WTC11 (cell line): Measurements from ENCODE around the gene C5orf58. TPM values are rescaled to one million over a fixed set of nuclear protein-coding genes. Genes with fewer than 3 reads are reported as not detected.

Source experiments
- ATAC-seq: fragments of 200-7000 bp; cut with Tn5 transposase; 2 replicates; pipeline ENCODE4 v1.10.0; 2021; ENCODE audit warnings: mild to moderate bottlenecking, moderate library complexity
- CTCF ChIA-PET: fragments of 300-600 bp; sonication (Branson Sonifier 250); formaldehyde crosslinking; loops from one replicate; lab custom pipeline; 2021; ENCODE audit warnings: antibody characterized with exemption; lab: Charles Lee
- POLR2A ChIA-PET: fragments of 350-600 bp; sonication (Branson Sonifier 250); formaldehyde crosslinking; loops from one replicate; lab custom pipeline; 2021; ENCODE audit warnings: antibody characterized with exemption; lab: Charles Lee
- DNase-seq: peaks from one replicate; pipeline ENCODE4 v3.0.0; 2021; ENCODE audit warnings: low spot score
- H3K27ac Mint-ChIP-seq: 2 replicates; pipeline ENCODE4 v1.8.0; 2021; ENCODE audit warnings: mixed read lengths
- H3K27me3 Mint-ChIP-seq: 2 replicates; pipeline ENCODE4 v1.8.0; 2021; ENCODE audit warnings: low read depth, mild to moderate bottlenecking, moderate library complexity, mixed read lengths
- H3K36me3 Mint-ChIP-seq: 2 replicates; pipeline ENCODE4 v1.8.0; 2021; ENCODE audit warnings: mixed read lengths
- H3K4me1 Mint-ChIP-seq: 2 replicates; pipeline ENCODE4 v1.8.0; 2022; ENCODE audit warnings: mixed read lengths
- H3K4me3 Mint-ChIP-seq: 2 replicates; pipeline ENCODE4 v1.8.0; 2021; ENCODE audit warnings: mild to moderate bottlenecking, moderate library complexity, mixed read lengths
- H3K9me3 Mint-ChIP-seq: 2 replicates; pipeline ENCODE4 v1.8.0; 2021; ENCODE audit warnings: mixed read lengths
- ATF1 ChIP-seq: sonication (generic); formaldehyde crosslinking; IDR thresholded peaks from 2 replicates; pipeline ENCODE4 v1.8.1; 2023; ENCODE audit warnings: mild to moderate bottlenecking, moderate library complexity, missing genetic modification reagents
- CREM ChIP-seq: sonication (generic); formaldehyde crosslinking; IDR thresholded peaks from 2 replicates; pipeline ENCODE4 v1.8.1; 2022; ENCODE audit warnings: mild to moderate bottlenecking, missing genetic modification reagents, moderate library complexity
- ETV6 ChIP-seq: sonication (generic); formaldehyde crosslinking; IDR thresholded peaks from 2 replicates; pipeline ENCODE4 v1.8.1; 2022; ENCODE audit warnings: mild to moderate bottlenecking, missing genetic modification reagents
- FOXK1 ChIP-seq: sonication (generic); formaldehyde crosslinking; IDR thresholded peaks from 2 replicates; pipeline ENCODE4 v1.8.0; 2022; ENCODE audit warnings: mild to moderate bottlenecking, moderate library complexity, missing genetic modification reagents
- GABPB1 ChIP-seq: sonication (generic); formaldehyde crosslinking; IDR thresholded peaks from 2 replicates; pipeline ENCODE4 v1.8.1; 2023; ENCODE audit warnings: mild to moderate bottlenecking, missing genetic modification reagents
- GRHL2 ChIP-seq: fragments of 250-450 bp; sonication (Bioruptor Pico); IDR thresholded peaks from 2 replicates; pipeline ENCODE4 v1.8.0; 2022; ENCODE audit warnings: mild to moderate bottlenecking, moderate library complexity; ENCODE audit not compliant: insufficient replicate concordance, severe bottlenecking
- HMGA2 ChIP-seq: fragments of 250-450 bp; sonication (Bioruptor Pico); IDR thresholded peaks from 2 replicates; pipeline ENCODE4 v1.4.0; 2021; ENCODE audit warnings: mild to moderate bottlenecking, moderate library complexity
- JAZF1 ChIP-seq: fragments of 250-450 bp; sonication (Bioruptor Pico); IDR thresholded peaks from 2 replicates; pipeline ENCODE4 v1.9.0; 2021; ENCODE audit warnings: moderate library complexity, mild to moderate bottlenecking, inconsistent platforms
- KAT7 ChIP-seq: sonication (generic); formaldehyde crosslinking; IDR thresholded peaks from 2 replicates; pipeline ENCODE4 v1.8.1; 2023; ENCODE audit warnings: missing genetic modification reagents, mild to moderate bottlenecking, borderline replicate concordance
- NFATC4 ChIP-seq: fragments of 250-450 bp; sonication (Bioruptor Pico); IDR thresholded peaks from 2 replicates; pipeline ENCODE4 v1.9.0; 2021; ENCODE audit warnings: mild to moderate bottlenecking
- NR2C2 ChIP-seq: sonication (generic); formaldehyde crosslinking; IDR thresholded peaks from 2 replicates; pipeline ENCODE4 v1.8.0; 2022; ENCODE audit warnings: mild to moderate bottlenecking, missing genetic modification reagents
- TP53 ChIP-seq: sonication (generic); formaldehyde crosslinking; IDR thresholded peaks from 2 replicates; pipeline ENCODE4 v1.8.1; 2023; ENCODE audit warnings: mild to moderate bottlenecking, missing genetic modification reagents
- ZNF121 ChIP-seq: sonication (generic); formaldehyde crosslinking; IDR thresholded peaks from 2 replicates; pipeline ENCODE4 v1.8.0; 2023; ENCODE audit warnings: missing genetic modification reagents
- ZNF138 ChIP-seq: sonication (generic); formaldehyde crosslinking; conservative IDR thresholded peaks from 2 replicates; pipeline ENCODE4 v1.8.1; 2022; ENCODE audit warnings: mild to moderate bottlenecking, moderate library complexity, missing genetic modification reagents
- ZNF317 ChIP-seq: sonication (generic); formaldehyde crosslinking; IDR thresholded peaks from 2 replicates; pipeline ENCODE4 v1.8.1; 2023; ENCODE audit warnings: low read depth, mild to moderate bottlenecking, moderate library complexity, missing genetic modification reagents, borderline replicate concordance
- ZNF396 ChIP-seq: fragments of 250-450 bp; sonication (Bioruptor Pico); IDR thresholded peaks from 2 replicates; pipeline ENCODE4 v1.8.0; 2021; ENCODE audit warnings: mild to moderate bottlenecking, moderate library complexity, borderline replicate concordance
- total RNA-seq: library from RNA; stranded (reverse); gene quantifications from 3 replicates; pipeline ENCODE4 v1.2.3, GENCODE V29; 2021
- TF ChIP-seq, protein P1 (sequence below): fragments of 200-600 bp; IDR thresholded peaks from 2 replicates; pipeline ENCODE4 v1.8.0; 2022; ENCODE audit warnings: antibody characterized with exemption
- TF ChIP-seq, protein P2 (sequence below): sonication (generic); formaldehyde crosslinking; IDR thresholded peaks from 2 replicates; pipeline ENCODE4 v1.8.0; 2023; ENCODE audit warnings: missing genetic modification reagents
- TF ChIP-seq, protein P3 (sequence below): sonication (generic); formaldehyde crosslinking; IDR thresholded peaks from 2 replicates; pipeline ENCODE4 v1.8.0; 2023; ENCODE audit warnings: mild to moderate bottlenecking, missing genetic modification reagents
- TF ChIP-seq, protein P4 (sequence below): fragments of 250-450 bp; sonication (Bioruptor Pico); IDR thresholded peaks from 2 replicates; pipeline ENCODE4 v2.1.2; 2022; ENCODE audit warnings: mild to moderate bottlenecking, moderate library complexity

Gene C5orf58
- total RNA-seq, 1 experiment from 2014 or later: 2.0 TPM

DNA sequence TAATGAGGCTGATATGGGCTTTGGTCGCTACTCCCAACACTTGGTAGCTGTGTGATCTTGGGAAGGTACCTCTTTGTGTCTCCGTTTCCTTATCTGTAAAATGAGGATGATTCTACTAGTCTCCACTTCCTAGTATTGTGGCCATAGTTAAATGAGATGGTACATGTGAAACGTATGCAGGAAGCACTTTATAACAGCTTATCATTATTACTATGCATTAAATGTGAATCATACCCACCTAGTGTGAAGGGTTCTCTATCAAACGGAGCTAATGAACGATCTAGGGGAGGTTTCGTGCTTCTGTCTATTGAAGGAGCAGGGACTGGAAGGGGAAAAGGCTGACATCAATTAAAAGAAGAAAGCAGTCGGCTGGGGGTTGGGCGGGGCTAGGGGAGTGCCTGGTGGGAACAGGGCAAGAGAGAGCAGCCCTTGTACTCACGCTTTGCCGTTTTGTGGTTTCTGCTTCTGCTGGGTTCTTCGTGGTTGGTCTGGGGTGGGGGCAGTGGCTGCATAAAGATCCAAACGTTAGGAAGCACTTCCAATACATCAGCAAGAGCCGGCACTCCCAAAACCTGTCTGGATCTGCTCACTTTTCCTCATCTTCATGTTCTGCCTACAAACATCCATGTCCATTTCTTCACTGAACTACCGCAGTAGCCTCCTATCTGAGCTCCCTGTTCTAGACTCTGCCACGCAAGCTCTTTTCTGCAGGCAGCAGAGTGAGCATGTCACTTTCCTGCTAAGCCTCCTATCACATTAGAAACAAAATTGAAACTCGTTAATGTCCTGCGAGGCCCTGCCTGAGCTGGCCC is 34.0 kb downstream of the C5orf58 start:
- no peak overlapping the region for H3K27ac Mint-ChIP-seq
- H3K36me3 Mint-ChIP-seq: no peaks in the 10 kb centered on the region
- H3K27me3 Mint-ChIP-seq: peaks cover 4% of the 10 kb centered on the region; the same call in 1 of the 2 replicates
- ATAC-seq: no peak
- H3K9me3 Mint-ChIP-seq: no peaks in the 10 kb centered on the region
- ChIA-PET CTCF (interaction anchor here (0.6 to 6.1 kb wide), 25 partner anchors 9 to 357 kb away, joined by 3 to 89 read pairs (median 5); no protein-coding TSS in a partner anchor), POLR2A (no interaction called here)
- H3K4me3 Mint-ChIP-seq: no peak overlapping the region
- peaks cover 61% of the 10 kb centered on the region for H3K4me1 Mint-ChIP-seq
- TF ChIP-seq TP53 (CRISPR knock-in tag): no peak
- no peak for TF ChIP-seq CREM (CRISPR knock-in tag)
- TF ChIP-seq, protein P1, sequence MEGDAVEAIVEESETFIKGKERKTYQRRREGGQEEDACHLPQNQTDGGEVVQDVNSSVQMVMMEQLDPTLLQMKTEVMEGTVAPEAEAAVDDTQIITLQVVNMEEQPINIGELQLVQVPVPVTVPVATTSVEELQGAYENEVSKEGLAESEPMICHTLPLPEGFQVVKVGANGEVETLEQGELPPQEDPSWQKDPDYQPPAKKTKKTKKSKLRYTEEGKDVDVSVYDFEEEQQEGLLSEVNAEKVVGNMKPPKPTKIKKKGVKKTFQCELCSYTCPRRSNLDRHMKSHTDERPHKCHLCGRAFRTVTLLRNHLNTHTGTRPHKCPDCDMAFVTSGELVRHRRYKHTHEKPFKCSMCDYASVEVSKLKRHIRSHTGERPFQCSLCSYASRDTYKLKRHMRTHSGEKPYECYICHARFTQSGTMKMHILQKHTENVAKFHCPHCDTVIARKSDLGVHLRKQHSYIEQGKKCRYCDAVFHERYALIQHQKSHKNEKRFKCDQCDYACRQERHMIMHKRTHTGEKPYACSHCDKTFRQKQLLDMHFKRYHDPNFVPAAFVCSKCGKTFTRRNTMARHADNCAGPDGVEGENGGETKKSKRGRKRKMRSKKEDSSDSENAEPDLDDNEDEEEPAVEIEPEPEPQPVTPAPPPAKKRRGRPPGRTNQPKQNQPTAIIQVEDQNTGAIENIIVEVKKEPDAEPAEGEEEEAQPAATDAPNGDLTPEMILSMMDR: no peak
- TF ChIP-seq ETV6 (CRISPR knock-in tag): peak; percentile 24; the same call in 1 of the 2 replicates
- no peak for TF ChIP-seq ATF1 (CRISPR knock-in tag)
- TF ChIP-seq ZNF121 (CRISPR knock-in tag): no peak
- DNase-seq: no peak

DNA sequence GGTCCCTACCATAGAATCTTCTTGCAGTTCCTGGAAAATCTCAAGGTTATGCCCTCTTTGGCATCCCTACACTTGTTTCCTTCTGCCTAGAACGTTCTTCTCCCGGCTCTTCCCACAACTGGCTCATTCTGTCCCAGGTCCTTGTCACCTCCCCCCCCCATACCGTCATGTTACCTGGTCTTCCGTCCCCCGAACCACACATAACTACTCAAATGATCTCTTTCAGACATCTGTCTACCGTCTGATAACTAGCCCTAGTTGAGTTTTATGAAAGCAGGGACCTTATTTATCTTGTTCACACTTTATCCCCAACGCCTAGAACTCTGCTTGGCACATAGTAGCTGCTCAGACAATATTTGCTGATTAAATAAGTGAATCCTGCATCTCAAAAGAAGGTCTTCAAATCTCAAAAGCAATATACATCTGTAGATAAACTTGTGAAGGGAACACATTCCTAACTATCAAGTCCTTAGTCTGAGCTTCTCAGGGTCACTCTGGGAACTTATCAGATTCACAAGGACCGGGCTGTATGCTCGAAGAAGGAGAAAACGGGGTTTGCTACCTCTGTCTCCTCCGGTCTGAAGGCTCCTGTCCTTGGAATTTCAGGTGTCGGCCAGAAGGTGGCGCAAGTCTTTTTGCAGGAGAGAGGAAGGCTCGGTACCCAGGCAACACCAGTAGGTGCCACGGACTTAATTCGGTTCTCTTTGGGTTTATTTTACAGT is 34.8 kb downstream of the C5orf58 start:
- CTCF ChIA-PET: interaction anchor here (0.6 to 6.1 kb wide), 19 partner anchors 10 to 609 kb away, joined by 3 to 89 read pairs (median 5); no protein-coding TSS in a partner anchor
- ATAC-seq (peak; percentile 88), DNase-seq (peak; percentile 84)
- Mint-ChIP-seq H3K27ac (no peak overlapping the region), H3K4me1 (peaks cover 57% of the 10 kb centered on the region), H3K4me3 (no peak overlapping the region), H3K36me3 (no peaks in the 10 kb centered on the region), H3K9me3 (no peaks in the 10 kb centered on the region)
- POLR2A ChIA-PET: no interaction called here
- TF ChIP-seq, protein P1: peak; percentile 81
- TF ChIP-seq NR2C2 (CRISPR knock-in tag): no peak
- TF ChIP-seq, all 79 proteins: peak for 1
- peaks cover 4% of the 10 kb centered on the region; the same call in 1 of the 2 replicates for H3K27me3 Mint-ChIP-seq

DNA sequence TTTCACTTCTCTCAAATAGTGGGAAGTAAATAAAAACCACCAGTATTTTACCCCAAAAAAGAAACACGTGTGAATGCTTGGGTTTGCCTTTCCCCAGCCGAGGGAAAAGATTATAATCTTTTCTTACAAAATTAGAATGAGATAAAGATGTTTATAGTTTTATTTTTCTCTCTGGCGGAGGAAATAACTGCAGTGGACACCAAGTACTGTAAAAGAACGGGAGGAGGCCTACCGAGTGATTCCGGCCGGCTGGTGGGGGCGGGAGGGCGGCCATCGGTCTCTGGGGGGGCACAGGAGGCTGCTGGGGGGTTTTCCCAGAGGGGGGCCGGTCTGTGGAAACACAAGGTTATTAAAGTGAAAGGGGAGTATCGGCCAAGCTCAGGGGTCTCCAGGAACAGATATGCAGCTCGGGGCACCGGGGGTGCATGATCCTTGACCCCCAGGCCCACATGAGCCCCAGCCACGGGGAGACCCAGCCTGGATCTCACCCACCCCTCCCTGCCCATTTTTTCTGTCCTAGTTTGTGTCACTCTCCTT is 35.4 kb downstream of the C5orf58 start:
- DNase-seq (no peak), ATAC-seq (no peak)
- H3K36me3 Mint-ChIP-seq: no peaks in the 10 kb centered on the region
- H3K4me1 Mint-ChIP-seq: peaks cover 56% of the 10 kb centered on the region
- H3K27ac Mint-ChIP-seq: no peak overlapping the region
- H3K9me3 Mint-ChIP-seq: no peaks in the 10 kb centered on the region
- H3K4me3 Mint-ChIP-seq: no peak overlapping the region
- peaks cover 4% of the 10 kb centered on the region; the same call in 1 of the 2 replicates for H3K27me3 Mint-ChIP-seq
- no peak for TF ChIP-seq GABPB1
- TF ChIP-seq, protein P2, sequence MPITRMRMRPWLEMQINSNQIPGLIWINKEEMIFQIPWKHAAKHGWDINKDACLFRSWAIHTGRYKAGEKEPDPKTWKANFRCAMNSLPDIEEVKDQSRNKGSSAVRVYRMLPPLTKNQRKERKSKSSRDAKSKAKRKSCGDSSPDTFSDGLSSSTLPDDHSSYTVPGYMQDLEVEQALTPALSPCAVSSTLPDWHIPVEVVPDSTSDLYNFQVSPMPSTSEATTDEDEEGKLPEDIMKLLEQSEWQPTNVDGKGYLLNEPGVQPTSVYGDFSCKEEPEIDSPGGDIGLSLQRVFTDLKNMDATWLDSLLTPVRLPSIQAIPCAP (CRISPR knock-in tag): no peak
- no peak for TF ChIP-seq JAZF1
- no peak for TF ChIP-seq HMGA2
- no peak for TF ChIP-seq GRHL2
- no peak for TF ChIP-seq ZNF396 (CRISPR knock-in tag)
- TF ChIP-seq, protein P3, sequence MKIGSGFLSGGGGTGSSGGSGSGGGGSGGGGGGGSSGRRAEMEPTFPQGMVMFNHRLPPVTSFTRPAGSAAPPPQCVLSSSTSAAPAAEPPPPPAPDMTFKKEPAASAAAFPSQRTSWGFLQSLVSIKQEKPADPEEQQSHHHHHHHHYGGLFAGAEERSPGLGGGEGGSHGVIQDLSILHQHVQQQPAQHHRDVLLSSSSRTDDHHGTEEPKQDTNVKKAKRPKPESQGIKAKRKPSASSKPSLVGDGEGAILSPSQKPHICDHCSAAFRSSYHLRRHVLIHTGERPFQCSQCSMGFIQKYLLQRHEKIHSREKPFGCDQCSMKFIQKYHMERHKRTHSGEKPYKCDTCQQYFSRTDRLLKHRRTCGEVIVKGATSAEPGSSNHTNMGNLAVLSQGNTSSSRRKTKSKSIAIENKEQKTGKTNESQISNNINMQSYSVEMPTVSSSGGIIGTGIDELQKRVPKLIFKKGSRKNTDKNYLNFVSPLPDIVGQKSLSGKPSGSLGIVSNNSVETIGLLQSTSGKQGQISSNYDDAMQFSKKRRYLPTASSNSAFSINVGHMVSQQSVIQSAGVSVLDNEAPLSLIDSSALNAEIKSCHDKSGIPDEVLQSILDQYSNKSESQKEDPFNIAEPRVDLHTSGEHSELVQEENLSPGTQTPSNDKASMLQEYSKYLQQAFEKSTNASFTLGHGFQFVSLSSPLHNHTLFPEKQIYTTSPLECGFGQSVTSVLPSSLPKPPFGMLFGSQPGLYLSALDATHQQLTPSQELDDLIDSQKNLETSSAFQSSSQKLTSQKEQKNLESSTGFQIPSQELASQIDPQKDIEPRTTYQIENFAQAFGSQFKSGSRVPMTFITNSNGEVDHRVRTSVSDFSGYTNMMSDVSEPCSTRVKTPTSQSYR (CRISPR knock-in tag): no peak
- TF ChIP-seq KAT7: no peak
- no peak for TF ChIP-seq CREM (CRISPR knock-in tag)
- no peak for TF ChIP-seq FOXK1 (CRISPR knock-in tag)
- TF ChIP-seq ZNF138 (CRISPR knock-in tag): no peak
- TF ChIP-seq NFATC4 (CRISPR knock-in tag): no peak
- TF ChIP-seq ATF1 (CRISPR knock-in tag): no peak
- no peak for TF ChIP-seq ZNF317 (CRISPR knock-in tag)
- TF ChIP-seq, protein P4, sequence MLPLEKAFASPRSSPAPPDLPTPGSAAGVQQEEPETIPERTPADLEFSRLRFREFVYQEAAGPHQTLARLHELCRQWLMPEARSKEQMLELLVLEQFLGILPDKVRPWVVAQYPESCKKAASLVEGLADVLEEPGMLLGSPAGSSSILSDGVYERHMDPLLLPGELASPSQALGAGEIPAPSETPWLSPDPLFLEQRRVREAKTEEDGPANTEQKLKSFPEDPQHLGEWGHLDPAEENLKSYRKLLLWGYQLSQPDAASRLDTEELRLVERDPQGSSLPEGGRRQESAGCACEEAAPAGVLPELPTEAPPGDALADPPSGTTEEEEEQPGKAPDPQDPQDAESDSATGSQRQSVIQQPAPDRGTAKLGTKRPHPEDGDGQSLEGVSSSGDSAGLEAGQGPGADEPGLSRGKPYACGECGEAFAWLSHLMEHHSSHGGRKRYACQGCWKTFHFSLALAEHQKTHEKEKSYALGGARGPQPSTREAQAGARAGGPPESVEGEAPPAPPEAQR (CRISPR knock-in tag): no peak
- ChIA-PET CTCF (interaction anchor here (0.7 to 6.1 kb wide), 18 partner anchors 10 to 610 kb away, joined by 3 to 89 read pairs (median 5); no protein-coding TSS in a partner anchor), POLR2A (no interaction called here)
